DMS153 treated with DMSO at 0.1 percent for 48 hours (cell line): ENCODE results near the gene PRSS50.

Source experiments
- DNase-seq: peaks from one replicate; lab custom pipeline; 2025; ENCODE audit not compliant: unreplicated experiment; lab: John Stamatoyannopoulos, UW

PRSS50 gene

DNA sequence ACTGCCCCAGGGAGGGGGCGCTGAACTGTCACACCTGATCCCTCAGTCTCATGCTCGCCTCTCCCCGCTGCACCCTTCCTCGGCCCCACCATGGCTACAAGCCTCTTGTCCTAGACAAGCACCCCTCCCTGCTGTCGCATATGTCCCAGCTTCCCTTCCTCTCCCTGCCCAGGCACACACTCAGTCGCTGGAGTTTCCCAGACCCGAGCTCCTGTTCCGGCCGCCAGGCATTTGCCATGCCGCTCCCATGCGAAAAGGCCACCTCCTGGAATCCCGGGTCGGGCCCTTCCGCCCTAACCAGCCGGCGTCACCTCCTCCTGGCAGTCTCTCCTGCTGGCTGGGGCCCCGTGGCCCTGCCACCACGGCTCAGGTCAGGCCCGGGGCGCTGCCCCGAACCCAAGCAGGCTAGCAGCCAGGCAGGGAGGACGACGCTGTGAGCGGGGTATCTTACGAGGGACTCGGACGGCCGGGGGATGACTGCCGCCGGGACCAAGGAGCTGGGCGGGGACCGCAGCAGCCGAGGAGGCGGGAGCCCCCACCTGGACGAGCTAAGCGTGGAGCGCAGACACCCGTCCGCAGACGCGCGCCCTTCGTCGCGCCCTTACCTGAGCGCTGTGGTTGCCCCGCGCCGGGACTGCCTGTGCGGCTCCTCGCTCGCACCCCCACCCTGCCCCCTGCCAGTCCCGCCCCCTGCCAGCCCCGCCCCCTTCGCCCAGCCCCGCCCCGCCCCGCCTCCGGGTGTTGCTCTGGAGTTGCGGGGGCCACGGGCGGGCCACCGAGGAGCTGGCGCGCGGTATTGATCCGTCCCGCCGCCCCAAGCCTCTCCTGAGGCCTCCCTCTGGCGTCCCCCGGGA lies 24.4 kb downstream of the PRSS50 start, which contains the start of gene ALS2CL:
Gene ALS2CL (minus strand): TSS at position 642 of the 854 bp plus-strand sequence. CDS start 4,239 bp downstream, outside the sequence.
- DNase-seq: no peak

DNA sequence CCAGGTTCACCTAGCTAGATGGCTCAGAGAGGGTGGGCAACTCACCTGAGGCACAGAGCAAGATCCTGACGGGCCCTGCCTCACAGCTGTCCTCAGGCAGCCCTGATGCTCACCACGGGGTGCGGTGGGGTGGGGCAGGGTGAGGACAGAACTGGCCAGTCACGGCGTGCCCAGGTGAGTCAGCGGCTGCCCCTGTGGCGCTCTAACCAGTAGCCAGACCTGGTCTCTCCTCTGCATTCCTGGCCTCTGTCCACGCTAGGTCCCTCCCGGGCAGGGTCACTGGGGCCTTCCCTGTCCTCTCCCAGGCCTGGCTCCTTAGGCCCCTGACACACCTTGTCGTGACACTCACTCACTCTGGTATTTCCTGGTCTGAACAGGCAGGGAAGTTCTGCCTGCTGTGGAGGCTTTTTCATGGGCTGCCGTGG lies 25.1 kb downstream of the PRSS50 start:
- DNase-seq: no peak

DNA sequence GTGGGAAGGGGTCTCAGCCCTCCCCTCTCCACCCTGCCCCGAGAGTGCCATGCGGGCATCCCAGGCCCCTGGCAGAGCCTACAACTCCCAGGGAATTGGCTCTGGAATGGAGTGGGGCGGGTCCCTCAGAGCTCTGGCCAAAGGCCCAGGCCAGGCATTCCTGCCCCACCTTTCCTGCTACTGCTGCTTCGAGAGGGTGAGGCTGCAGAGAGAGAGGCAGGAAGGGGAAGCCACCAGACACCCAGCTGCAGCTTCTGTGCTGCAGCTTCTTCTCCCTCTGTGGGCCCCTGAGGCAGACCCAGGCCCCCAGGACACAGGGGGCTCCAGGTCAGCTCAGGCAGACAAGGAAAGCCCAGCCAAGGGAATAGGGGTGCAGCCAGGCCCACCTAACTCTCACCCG lies 26.9 kb downstream of the PRSS50 start:
- no peak for DNase-seq

DNA sequence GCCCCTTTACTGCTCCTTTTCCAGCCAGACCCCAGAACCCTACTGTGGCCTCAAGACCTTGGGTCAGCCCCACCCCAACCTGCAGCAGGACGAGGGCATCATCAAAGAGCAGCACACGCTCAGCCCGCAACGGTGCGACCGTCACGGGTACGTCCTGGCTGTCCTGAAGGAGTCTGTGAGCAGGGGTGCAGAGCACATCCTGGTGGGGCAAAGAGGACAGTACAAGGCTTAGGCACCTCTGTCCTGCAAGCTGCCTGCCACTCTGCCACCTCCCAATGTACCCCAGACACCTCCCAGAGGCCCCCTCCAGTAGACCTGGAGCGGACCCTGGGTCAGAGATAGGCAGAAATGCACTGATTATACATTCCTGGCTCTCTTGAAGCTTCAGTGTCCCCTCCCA lies 32.2 kb downstream of the PRSS50 start:
- DNase-seq: no peak

DNA sequence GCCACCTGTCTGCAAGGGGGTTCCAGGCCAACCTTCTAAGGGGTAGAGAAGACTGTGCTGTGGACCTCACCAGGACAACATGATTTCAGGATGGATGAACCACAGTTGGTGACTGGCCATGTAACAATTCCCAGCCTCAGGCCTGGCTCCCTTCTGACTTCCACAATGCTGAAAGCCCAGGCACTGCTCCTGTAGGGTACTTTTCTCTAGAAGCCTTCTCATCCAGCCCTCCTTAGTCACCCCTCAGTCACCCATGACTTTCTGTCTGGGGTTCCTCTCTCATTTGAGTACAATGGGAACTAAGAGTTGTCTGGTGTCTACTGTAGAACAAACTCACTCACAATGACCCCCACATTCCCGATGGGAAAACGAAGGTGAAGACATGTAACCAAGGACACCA lies 32.8 kb downstream of the PRSS50 start:
- DNase-seq: no peak

DNA sequence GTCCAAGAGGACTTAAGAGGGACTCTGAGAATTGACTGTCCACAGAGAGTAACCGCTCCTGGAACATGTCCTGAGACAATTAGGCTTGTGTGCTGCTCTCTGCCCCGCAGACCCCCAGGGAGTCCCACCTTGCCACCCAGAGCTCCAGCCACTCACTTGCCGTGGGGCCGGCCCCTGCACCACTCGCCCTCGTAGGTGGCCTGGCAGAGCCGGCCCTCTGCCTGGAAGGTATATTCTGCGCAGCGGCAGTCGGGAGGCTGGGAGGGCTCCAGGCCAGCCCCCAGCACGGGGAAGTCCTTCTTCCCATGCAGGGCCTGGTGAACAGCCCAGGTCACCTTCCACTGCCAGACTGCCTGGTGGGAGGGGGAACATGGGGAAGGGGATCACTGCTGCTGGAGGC lies 34.7 kb downstream of the PRSS50 start:
- DNase-seq: no peak

DNA sequence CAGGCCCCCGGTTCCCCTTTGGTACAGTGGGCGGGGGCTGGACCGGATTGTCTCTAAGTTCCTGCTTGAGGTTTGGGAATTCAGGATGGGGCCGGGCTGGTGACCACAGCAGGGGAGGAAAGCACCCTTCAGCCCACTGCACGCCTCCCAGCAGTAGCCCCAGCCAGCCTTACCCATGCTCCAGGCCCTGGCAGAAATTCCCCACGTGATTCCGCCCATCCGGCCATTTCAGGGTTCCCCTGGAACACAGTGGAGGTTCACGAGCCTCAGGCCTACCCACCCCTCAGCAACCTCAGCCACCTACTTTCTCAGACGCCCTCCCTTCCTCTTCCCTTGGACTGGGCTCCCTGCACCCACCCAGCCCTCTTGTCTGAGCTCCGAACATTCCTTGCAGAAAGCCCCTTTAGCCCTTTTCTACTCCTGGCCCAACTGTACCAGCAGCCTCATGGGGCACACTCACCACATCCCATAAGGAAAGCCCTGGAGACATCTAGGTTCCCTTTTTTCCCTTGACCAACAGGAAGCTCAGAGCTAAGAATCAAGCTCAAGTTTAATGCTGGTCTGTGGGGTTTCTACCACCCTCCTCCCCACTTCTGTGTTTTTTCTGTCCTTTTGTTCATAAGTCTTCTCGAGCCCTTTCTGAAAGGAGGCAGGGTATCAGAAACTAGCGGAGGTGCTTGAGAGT lies 35.7 kb downstream of the PRSS50 start:
- DNase-seq: no peak

DNA sequence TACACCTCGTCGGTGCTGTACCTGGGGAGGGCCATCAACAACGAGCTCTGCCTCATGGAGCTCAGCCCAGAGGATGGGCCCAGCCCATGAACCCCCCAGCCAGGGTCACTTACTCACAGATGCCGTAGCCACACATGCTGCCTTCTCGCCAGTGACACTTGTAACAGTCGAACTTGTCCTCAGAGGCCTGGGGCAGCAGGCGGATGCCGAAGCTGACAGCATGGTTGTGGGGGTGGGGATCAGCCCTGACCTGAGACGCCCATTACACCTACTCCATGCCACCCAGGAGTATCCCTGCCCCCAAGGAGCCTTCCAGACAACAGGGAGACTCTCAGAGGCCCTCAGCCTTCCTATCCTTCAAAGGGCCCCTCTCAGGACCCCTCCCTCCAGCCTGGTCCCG lies 36.3 kb downstream of the PRSS50 start:
- no peak for DNase-seq

DNA sequence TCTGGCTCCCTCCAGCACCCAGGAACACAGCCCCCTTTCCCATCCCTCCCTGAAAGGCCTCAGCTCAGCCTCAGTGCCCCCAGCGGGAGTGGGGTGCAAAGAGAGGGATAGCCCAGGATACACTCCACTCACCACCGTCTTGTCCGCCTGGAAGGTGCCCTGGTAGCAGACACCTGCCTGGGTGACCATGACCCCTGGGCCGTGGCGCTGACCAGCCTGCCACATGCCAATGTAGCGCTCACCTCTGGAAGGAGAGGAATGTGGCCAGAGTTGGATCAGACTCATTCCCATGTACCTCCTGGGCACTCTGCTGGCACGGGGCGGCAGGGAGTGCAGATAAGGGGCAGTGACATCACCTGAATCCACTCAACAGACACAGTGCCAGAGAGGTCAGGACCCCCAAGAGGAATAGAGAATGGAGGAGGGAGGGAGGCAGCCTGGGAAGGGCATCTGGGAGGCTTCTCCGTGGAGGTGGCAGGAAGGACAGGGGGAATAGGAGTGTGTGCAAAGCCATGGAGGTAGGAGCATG lies 37.3 kb downstream of the PRSS50 start:
- no peak for DNase-seq

DNA sequence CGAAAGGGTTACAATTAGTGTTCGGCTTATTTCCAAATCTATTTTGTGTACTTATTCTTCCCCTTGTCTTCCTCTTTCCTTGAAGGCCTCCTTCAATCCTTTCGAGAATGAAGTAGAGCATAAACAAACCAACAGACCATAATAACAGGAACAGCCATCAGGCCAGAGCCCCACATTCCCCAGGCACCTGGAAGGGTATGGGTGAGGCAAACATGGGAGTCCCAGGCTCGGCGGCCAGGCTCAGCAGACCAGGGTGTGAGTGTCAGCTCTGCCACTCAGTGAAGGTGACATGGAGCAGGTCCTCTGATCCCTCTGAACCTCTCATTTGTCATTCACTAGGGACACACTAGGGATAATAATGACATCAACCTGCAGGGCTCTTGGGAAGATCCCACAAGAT lies 38.0 kb downstream of the PRSS50 start:
- DNase-seq: no peak

DNA sequence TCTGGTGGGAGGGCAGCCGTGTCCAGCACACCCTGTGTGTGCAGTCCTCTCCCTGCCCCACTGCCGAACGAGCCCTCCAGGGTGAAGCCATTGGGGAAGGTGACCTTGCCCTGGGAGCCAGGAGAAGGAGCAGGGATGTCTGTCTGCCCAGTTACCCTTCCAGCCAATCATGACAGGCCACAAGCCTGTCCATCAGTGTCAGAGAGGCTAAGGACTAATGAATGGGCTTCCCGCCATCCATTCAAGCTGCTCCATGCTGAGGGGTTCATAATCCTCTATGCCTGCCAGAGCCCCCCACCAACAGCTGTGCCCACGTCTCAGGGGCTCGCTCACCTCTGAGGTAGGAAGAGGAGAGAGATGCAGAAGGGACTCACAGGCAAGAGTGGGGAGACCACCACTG lies 39.4 kb downstream of the PRSS50 start:
- no peak for DNase-seq

DNA sequence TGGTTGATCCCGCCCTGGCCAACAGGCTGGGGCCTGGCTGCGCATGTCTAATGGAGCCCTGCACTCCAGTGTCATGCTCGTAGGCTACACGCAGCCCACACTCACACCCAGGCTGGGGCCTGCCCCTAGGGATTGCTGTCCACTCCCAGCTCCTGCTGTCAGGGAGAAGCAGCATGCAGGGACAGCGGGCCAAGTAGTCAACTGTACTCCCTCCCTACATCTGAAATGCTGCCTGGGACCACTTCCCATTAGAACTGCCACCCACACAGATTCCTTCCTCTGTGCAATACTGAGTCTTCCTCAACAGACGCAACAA lies 40.3 kb downstream of the PRSS50 start:
- DNase-seq: no peak

DNA sequence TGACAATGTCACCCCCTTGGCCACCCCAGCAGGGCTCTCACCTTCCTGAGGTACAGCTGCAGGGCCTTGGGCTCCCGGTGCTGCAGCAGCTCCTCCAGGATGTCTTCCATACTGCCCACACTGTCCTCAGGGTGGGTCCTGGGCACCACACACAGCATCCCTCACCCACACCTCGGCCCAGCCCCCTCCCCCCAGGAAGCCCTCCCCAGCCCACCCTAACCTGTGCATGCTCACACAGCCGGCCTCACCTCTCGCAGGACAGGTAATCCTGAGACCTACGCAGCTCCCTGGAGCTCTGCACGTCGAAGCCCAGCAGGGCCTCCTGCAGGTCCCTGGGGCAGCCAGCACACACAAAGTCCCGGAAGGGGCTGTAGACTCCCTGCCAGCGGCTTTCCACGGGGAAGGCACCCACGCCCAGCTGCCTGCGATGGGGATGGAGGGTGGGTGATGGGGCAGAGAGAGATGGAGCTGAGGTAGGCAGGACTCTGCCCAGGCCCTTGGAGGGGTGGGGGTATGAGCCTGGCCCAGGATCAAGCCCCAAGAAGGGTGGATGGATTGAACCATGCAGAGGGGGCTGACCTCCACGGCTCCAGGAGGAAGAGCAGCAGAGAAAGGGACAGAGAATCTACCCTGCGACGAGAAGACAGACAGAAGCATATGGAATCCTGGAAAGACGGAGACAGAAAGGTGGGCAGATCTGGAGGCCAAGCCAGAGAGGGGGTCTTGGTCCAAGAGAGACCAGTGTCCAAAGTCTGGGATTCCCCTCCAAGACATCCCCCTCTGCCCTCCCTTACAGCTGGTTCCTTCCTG lies 40.9 kb downstream of the PRSS50 start:
- DNase-seq: no peak

DNA sequence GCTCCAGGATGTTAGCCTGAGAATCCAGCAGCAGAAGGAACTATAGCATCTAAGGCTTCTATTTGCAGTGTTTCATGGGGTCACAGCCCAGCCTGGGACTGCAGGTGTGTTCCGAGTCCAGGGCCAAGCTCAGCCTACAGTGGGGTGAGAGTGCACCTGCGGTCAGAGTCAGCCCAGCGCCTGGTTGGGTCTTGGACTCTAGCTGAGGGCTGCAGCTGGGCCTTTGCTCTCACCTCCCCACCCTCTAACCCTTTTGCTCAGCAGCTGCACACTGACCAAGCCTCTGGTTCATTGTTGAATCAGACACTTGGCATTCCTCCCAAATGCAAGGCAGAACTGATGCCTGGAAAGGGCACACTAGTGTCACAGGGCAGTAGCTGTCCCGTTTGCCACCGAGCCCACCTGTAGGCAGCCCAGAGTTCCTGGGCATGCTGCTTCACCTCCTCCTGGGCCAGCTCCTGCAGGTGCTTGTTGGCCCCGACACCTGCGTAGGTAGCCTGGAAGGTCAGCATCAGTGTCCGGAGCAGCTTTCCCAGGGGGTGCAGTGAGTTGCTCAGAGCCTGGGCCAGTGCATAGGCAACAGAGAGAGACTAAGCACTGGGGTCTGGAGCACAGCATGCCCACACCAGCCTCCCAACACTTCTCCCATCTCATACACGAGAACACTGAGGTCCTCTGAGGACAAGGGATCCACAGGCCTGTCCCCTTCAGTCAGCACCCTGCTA lies 41.7 kb downstream of the PRSS50 start:
- DNase-seq: no peak

DNA sequence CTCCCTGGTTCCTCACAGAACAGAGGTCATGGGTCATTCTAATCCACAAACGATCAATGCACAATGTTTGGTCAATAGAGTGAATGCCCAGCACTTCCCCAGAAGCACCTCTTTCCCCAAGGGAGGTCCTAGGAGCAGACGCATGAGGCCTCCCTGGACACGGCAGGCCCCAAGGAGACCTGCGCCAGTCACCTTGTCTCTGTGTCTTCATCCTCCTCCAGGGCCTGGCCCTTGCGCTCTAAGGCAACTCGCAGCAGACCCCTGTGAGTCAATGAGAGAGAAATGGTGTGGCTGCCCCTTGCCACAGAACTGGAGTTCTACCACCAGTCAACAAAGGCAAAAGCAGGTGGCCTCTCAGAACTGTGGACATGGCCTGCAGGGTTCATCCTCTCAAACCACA lies 42.2 kb downstream of the PRSS50 start:
- no peak for DNase-seq

DNA sequence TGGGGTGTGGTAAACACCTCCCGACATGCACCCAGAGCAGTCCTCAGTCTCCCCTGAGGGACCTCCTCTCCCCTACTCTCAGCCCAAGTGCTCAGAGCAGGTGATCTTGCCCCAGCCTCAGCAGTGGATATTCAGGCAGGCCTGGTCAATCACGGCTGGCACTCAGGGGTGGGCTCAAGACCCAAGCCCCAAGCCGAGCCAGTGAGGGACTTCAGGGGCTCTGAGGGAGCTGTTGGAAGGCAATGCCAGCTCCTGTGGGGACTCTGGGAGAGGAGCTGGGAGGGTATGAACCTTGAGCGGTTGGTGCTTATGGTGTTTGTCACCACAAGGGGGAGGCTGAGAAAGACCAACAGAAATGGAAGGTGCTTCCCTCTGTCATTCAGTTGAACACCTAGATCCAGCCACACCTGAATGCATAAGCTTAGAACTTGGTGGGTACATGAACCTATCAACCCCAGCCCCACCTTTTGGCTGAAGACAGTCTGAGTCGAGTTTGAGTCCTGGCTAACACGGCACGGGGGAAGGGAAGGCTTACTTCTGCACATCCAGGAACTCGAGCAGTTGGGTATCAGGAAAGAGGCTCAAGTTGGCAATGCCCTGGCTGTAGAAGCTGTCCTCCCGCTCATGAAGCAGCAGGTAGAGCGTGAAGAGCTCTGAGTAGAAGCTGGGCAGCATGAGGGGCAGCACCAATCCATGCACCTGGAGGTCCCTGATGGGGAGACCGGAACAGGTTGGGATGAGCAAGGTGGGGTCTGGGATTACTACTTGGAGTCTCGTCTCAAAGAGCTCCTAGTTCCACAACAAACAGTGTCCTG lies 43.4 kb downstream of the PRSS50 start:
- no peak for DNase-seq

DNA sequence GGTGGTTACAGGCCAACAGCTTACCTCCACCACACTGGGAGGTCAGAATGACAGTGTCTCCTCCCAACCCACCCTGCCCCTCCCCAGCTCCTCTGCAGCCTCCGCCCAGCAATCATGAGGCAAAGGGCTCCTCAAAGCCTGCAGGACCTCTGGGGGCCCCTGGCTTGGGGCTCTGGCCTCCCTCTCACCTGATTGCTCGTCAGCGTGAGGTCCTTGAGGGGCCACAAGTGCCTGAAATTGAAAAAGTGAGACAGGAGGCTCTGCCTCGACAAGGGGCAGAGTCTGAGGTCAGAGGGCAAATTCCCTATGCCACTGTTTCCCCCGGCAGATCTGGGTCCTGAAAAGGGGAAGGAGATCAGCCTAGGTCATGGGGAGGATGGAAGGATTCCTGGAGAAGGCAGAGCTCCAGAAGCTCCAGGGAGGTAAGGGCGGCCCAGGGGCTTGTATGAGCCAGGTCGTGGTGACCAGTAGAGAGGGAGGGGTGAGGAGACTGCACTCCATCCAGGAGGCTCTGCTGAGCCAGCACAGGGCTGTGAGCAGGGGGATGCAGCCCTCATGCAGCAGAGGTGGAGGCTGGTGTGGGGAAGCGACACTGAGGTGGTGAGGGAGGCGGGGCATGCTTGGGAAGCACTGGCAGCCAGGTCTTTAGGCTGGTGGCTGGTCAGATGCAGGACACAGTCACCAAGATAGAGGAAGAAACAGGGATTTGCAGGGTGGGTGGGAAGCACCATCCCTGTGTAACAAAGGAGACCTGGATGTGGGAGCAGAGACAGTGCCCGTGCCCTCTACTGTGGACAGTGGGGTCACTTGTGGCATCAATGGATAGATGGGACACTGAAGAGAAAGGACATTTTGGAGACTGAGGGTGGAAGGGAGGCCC lies 44.3 kb downstream of the PRSS50 start:
- DNase-seq: no peak

DNA sequence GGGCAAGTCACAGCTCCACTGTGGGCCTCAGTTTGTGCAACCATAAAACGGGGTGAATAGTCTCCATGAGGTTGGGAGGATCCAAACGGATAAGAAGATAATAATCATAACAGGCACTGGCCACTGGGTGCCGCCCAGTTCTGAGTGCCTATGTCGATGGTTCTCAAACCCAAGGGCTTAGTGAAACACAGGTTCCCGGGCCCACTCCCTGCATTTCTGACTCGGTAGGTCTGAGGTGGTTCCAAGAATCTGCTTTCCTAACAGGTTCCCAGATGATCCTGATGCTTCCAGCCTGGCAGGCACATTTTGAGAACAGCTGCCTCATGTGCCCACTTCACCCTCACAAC lies 45.3 kb downstream of the PRSS50 start:
- DNase-seq: no peak
